ENCODE measurements around the gene DHRS7B.
"Not testable (repeated sequence)": the region's sequence is repeated elsewhere in the genome, so short reads cannot be mapped to it uniquely, and the experiment has no call there.

DHRS7B gene

GRCh38 chr17:21174713-21175112 is 47.9 kb downstream of the DHRS7B start:
- no peak overlapping the region for H3K27ac ChIP-seq
- DNase-seq (ENCODE audit: low read depth, low spot score) = no peak

GRCh38 chr17:21176773-21177395 is 50.1 kb downstream of the DHRS7B start:
- no peak overlapping the region for H3K27ac ChIP-seq
- no peak for DNase-seq (ENCODE audit: low read depth, low spot score)

DNA sequence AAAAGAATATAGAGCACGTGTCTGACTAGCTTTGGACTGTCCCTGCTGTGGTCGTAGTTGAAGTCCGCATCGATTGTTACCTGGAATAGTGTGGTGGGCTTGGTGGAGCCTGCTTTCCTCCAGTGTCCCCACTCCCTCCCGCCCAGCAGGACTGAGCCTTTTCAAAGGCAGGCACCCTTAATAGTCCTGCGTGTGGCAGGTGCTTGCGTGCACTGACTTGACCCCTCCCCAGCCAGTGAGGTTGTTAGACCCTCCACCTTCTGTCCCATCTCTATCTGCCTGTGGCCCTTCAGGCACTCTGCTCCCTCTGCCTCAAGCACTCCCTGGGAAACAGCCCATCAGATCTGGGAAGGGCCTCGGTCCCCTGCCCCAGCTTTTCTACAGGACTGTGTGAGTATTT is 50.6 kb downstream of the DHRS7B start:
- DNase-seq (ENCODE audit: low read depth, low spot score) = no peak
- no peak overlapping the region for H3K27ac ChIP-seq

DNA sequence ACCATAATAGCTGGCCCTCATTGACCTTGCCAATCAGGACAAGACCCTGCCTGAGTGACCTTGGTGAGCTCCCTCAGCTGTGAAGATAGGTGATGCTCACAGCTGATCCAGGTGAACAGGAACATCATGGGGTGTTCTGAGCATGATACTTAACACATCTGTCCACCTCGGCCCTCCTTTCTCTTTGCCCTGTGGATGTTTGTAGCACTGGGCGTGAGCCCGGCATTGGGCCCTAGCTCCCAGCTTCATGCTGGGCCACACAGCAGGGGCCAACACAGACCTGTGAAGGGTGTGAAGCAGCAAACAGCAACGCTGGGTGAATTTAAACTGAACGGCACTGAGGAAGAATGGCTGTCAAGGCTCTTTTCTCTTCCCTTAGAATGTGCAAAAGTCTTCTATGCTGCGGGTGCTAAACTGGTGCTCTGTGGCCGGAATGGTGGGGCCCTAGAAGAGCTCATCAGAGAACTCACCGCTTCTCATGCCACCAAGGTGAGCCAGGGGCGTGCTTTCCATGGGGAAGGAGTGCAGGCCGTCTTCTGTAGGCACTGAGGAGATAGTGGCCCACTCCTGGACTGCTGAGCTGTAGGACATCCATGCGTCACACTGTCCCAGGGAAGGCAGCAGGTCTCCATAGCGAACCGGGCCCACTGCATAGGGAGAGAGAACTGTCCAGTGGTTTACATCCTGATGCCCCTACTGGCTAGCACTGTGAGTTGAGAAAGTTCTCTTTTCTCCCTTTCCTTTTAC is 51.3 kb downstream of the DHRS7B start:
- no peak for DNase-seq (ENCODE audit: low read depth, low spot score)
- H3K27ac ChIP-seq = no peak overlapping the region

GRCh38 chr17:21183468-21183867 is 56.7 kb downstream of the DHRS7B start:
- H3K27ac ChIP-seq = no peak overlapping the region
- no peak for DNase-seq (ENCODE audit: low read depth, low spot score)

GRCh38 chr17:21184570-21184969 is 57.8 kb downstream of the DHRS7B start:
- no peak for DNase-seq (ENCODE audit: low read depth, low spot score)
- no peak overlapping the region for H3K27ac ChIP-seq

DNA sequence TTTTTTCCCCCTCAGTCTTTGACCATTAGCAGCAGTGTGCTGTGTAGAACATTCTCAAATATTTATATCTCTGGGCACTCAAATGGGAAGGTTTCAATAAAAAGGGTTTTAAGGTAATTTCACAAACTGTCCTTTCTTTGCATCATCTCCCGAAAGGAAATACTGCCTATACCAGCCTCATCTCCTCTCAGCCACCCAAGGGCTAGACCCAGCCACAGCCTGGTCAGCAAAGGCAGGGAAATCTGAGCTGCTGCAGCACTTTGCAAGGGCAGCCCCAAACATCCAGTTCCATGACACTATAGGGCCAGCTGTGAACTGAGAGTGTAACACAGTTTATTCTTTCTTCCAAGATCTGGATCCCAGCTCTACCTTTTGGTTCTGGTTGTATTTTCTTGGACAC is 58.3 kb downstream of the DHRS7B start:
- DNase-seq (ENCODE audit: low read depth, low spot score) = no peak
- no peak overlapping the region for H3K27ac ChIP-seq

- H3K27ac ChIP-seq = no peak overlapping the region
- DNase-seq (ENCODE audit: low read depth, low spot score) = no peak
These were observed 59.8 kb downstream of the DHRS7B start for GRCh38 chr17:21186399-21187187.

DNA sequence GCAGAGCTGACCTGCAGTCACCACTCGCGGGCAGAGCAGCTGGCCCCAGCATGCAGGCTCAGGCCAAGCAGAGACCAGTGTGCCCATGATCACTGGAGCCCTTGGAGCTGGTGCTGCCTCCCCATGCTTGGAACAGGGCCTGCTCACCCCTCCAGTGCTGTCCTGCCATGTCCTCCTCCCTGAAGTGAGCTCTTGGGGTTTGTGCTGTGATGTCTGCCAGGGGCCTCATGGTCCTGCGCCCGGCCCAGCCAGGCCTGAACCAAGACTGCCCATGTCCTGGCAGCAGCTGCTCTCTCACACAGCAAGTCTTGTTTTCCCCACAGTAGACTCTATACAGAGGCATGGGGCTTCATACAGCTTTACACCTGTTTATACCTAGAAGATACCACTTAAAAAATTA is 62.6 kb downstream of the DHRS7B start:
- DNase-seq (ENCODE audit: low read depth, low spot score) = no peak
- no peak overlapping the region for H3K27ac ChIP-seq

- no peak overlapping the region for H3K27ac ChIP-seq
- no peak for DNase-seq (ENCODE audit: low read depth, low spot score)
These were observed 63.3 kb downstream of the DHRS7B start for GRCh38 chr17:21190078-21190477.

DNA sequence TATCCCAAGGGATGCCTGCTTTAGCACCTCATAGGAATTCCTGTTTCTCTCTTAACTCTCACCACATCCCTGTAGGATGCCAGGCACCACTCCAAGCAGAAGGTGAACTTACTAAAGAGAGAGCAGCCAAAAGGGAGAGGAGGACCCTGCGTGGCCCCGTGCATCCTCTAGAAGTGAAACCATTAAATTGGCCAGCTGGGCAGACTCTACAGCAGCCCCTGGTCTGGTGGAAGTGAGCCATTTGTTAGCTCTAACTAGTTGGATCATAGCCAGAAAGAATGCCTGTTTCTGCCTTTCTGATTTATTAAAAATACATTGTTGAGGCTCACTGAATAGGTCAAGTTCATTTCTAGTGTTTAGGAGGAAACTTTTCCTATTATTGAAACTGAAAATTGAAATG is 64.9 kb downstream of the DHRS7B start:
- H3K27ac ChIP-seq = no peak overlapping the region
- DNase-seq (ENCODE audit: low read depth, low spot score) = no peak

- H3K27ac ChIP-seq; DNase-seq (ENCODE audit: low read depth, low spot score): not testable (repeated sequence)
These were observed 65.7 kb downstream of the DHRS7B start for GRCh38 chr17:21192414-21192813.

GRCh38 chr17:21193031-21193430 is 66.3 kb downstream of the DHRS7B start:
- no peak for DNase-seq (ENCODE audit: low read depth, low spot score)
- H3K27ac ChIP-seq = no peak overlapping the region

DNA sequence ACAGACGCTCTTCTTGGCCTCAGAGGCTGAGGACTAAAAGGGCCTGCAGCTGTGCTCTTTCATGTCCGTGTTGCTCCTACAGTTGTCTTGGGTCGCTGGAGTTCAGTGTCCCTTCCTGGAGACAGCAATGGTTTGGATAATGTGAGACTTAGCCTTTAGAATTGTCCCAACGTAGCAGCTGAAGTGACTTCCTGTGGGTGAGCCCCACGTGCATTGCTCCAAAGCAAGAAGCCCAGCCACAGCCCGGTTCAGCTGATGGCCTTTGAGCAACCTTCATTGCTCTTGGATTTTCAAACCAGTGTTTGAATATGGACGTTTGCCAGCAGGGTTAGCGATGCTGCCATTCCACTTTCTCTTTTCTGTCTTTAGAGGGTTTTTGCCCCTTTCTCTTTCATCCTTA is 67.5 kb downstream of the DHRS7B start:
- DNase-seq (ENCODE audit: low read depth, low spot score) = no peak
- no peak overlapping the region for H3K27ac ChIP-seq

DNA sequence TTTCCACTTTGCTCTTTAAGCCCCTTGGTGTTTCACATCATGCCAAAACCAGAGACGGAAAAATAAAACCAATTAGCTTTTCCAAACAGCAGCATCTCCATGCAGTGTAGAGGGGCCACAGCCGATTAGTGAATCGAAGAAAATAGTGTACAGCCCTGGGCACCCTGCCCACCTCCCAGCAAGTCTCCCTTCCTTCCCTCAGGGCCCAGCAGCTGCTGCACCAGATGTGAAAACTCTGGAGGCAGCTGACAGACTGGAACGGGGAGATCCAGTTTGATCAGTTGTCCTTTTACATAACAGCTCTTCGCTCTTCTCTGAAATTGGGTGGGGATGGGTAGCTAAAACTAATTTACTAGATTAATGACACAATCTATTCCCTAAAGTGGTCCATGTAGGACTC is 67.9 kb downstream of the DHRS7B start:
- no peak for DNase-seq (ENCODE audit: low read depth, low spot score)
- no peak overlapping the region for H3K27ac ChIP-seq

- DNase-seq (ENCODE audit: low read depth, low spot score) = no peak
- no peak overlapping the region for H3K27ac ChIP-seq
These were observed 69.4 kb downstream of the DHRS7B start for GRCh38 chr17:21196126-21196525.

- no peak overlapping the region for H3K27ac ChIP-seq
- no peak for DNase-seq (ENCODE audit: low read depth, low spot score)
These were observed 71.6 kb downstream of the DHRS7B start for GRCh38 chr17:21198411-21198810.

- DNase-seq (ENCODE audit: low read depth, low spot score) = no peak
- H3K27ac ChIP-seq = no peak overlapping the region
These were observed 72.5 kb downstream of the DHRS7B start for GRCh38 chr17:21199311-21199710.

GRCh38 chr17:21199856-21200255 is 73.1 kb downstream of the DHRS7B start:
- no peak for DNase-seq (ENCODE audit: low read depth, low spot score)
- H3K27ac ChIP-seq = no peak overlapping the region

- H3K27ac ChIP-seq = peak overlapping the region; percentile 1
- DNase-seq (ENCODE audit: low read depth, low spot score) = no peak
These were observed 74.0 kb downstream of the DHRS7B start for GRCh38 chr17:21200590-21201297.

DNA sequence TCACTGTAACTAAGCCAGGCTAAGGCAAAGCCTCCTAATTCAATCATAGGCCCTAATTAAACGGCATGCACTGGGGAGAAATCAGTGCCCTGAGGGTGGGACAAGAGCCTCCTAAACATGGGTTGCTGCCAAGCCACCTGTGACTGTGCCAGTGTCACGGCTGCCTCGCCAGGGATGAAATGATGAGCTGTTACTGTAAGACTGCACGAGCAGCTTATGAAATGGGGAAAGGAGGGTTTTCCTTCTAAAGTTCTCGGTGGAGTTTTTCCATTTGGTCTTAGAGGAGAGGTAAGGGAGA is 74.5 kb downstream of the DHRS7B start:
- no peak for DNase-seq (ENCODE audit: low read depth, low spot score)
- peak overlapping the region; percentile 1 for H3K27ac ChIP-seq
